SKM-1 treated with dmso at 0.1 percent for 144 hours (cell line): ENCODE data around the gene ITGB3.

ENCODE experiments used
- DNase-seq: peaks from one replicate; lab custom pipeline; 2025; ENCODE audit not compliant: unreplicated experiment; lab: John Stamatoyannopoulos, UW

ITGB3 gene

GRCh38 chr17:47325176-47325575 lies 71.5 kb downstream of the ITGB3 start:
- DNase-seq: no peak

- no peak for DNase-seq
These were observed 76.9 kb downstream of the ITGB3 start for GRCh38 chr17:47330548-47330947.

GRCh38 chr17:47332287-47332686 lies 78.7 kb downstream of the ITGB3 start:
- no peak for DNase-seq

- DNase-seq: no peak
These were observed 81.7 kb downstream of the ITGB3 start for GRCh38 chr17:47335101-47335936.

GRCh38 chr17:47338026-47338425 lies 84.4 kb downstream of the ITGB3 start:
- DNase-seq: no peak

GRCh38 chr17:47352848-47353247 lies 99.2 kb downstream of the ITGB3 start:
- peak; percentile 7 for DNase-seq

GRCh38 chr17:47358652-47359051 lies 105.0 kb downstream of the ITGB3 start:
- no peak for DNase-seq
